Transverse colon (tissue), 4 donors: ENCODE measurements around the gene CRISPLD2. TPM values are rescaled to one million over a fixed set of nuclear protein-coding genes. Genes with fewer than 3 reads are reported as not detected.

Source experiments
- DNase-seq: peaks from one replicate; pipeline ENCODE4 v3.0.0-alpha.2; 2019
- H3K27ac ChIP-seq, 4 donors: fragments of 200-600 bp; sonication (generic); 2 replicates each; pipeline ENCODE4 v1.5.1; 2016 to 2018; ENCODE audit warnings: inconsistent platforms in 4 of 4
- H3K27me3 ChIP-seq: fragments of 200-600 bp; sonication (generic); 2 replicates; pipeline ENCODE4 v1.5.1; 2017; ENCODE audit warnings: inconsistent platforms
- H3K36me3 ChIP-seq, 4 donors: fragments of 200-600 bp; sonication (generic); 2 replicates each; pipeline ENCODE4 v1.5.1; 2017 to 2019; ENCODE audit warnings: inconsistent platforms in 4 of 4
- H3K4me1 ChIP-seq, 4 donors: fragments of 200-600 bp; sonication (generic); 2 replicates each; pipeline ENCODE4 v1.5.1; 2017 to 2020; ENCODE audit warnings: inconsistent platforms in 4 of 4
- H3K4me3 ChIP-seq, 4 donors: fragments of 200-600 bp; sonication (generic); 1 replicate in 1 of 4; 2 replicates in 3 of 4; pipeline versions ENCODE4 v1.5.1 to v1.6.1; 2017 to 2019; ENCODE audit warnings: inconsistent platforms in 4 of 4
- H3K9me3 ChIP-seq, 2 donors: fragments of 200-600 bp; sonication (generic); 2 replicates each; pipeline ENCODE4 v1.5.1; 2017 to 2019; ENCODE audit warnings: inconsistent platforms in 2 of 2
- CTCF ChIP-seq, 5 experiments: fragments of 200-600 bp in 3 of 5; fragments of 450-650 bp in 2 of 5; sonication (generic) in 3 of 5; IDR thresholded peaks; 1 replicate in 2 of 5; 2 replicates in 3 of 5; pipeline ENCODE4 v1.5.1; 2016 to 2017; ENCODE audit warnings: antibody characterized with exemption in 5 of 5, inconsistent platforms in 3 of 5, mild to moderate bottlenecking in 2 of 5, moderate library complexity in 1 of 5
- EP300 ChIP-seq: sonication (generic); formaldehyde crosslinking; IDR thresholded peaks from one replicate; pipeline ENCODE4 v1.6.1; 2017; ENCODE audit warnings: antibody characterized with exemption, low read depth
- POLR2A ChIP-seq: fragments of 450-650 bp; IDR thresholded peaks from one replicate; pipeline ENCODE4 v1.6.1; 2016; ENCODE audit warnings: antibody characterized with exemption, mild to moderate bottlenecking, moderate library complexity
- POLR2AphosphoS5 ChIP-seq, 3 donors: sonication (generic); formaldehyde crosslinking; IDR thresholded peaks; one replicate each; pipeline ENCODE4 v1.6.1; 2016; ENCODE audit warnings: antibody characterized with exemption in 3 of 3
- WGBS, 2 donors: methylation state at CpG; one replicate each; pipeline ENCODE4 v1.1.5; 2018; ENCODE audit warnings: low coverage in 1 of 2; 5-methylcytosine and 5-hydroxymethylcytosine counted together
- in situ Hi-C, 4 donors: fragments of 200-750 bp; cut with MboI; loops; one replicate each; pipeline versions ENCODE4 v1.15.0 to v1.15.1; 2017; ENCODE audit warnings: low sequenced_read_pairs in 3 of 4, low pct_ligation_motif_present in 1 of 4, low pct_unique_long_range_greater_than_20kb in 1 of 4
- intact Hi-C: fragments of 100-400 bp; cut with DNase I; formaldehyde crosslinking; loops from one replicate; pipeline ENCODE4 v1.15.1; 2023; ENCODE audit warnings: low total_unique reads
- total RNA-seq, 4 donors: library from RNA; depleted of rRNA; stranded (reverse); fragments of >200 nt; gene quantifications; one replicate each; pipeline ENCODE4 v1.1.0, GENCODE V29; 2016

CRISPLD2 gene
- total RNA-seq, 4 donors from 2014 or later, result 53.4 to 326 (median 71.0) TPM

DNA sequence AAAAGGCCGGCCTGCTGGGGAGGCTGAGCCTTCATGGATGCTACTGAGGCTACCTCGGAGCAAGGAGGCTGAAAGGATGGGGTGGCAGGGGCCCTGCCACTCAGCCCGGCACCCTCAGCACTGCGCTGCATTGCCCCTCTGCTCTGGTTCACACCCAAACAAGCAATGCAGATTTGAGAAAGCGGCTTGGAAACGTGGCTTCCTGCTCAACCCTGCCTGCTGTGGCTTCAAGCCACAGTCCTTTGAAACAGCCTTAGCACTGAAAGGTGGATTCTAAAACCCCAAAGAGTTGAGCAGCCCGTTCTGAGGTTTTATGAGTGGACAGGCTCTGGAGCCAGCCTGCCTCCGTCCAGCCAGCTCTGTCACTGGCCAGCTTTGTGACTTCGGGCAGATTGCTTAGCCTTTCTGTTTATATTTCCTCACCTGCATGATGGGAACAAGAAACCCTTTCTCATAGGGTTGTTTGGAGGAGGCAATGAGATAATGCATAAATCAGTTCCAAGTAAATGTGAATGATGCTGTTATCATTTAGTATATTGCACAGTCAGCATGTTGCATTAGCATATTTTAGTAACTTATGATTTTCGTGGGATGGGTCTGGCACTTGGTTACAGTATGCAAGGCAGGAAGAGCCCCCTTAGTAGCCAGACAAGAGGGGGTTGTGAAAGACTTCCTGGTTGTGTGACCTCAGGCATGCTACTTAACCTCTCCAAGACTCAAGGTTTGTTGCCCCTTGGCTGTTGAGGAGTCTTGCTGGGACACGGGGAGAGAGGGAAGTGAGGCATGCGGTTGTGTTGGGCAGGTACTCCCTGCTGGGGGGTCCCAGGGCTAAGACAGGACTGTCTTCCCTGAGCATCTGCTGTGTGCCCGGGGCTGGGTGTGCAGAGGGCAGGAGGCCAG is 23.6 kb downstream of the CRISPLD2 start:
- intact Hi-C loops (no loop called here), in situ Hi-C loops (no loop called here)
- DNase-seq, result no peak
- H3K27me3 ChIP-seq, result no peaks in the 10 kb centered on the region
- TF ChIP-seq POLR2AphosphoS5 (IDR thresholded peaks at IDR 0.05) (no peak), EP300 (no peak), POLR2A (no peak), CTCF (IDR thresholded peaks at IDR 0.05) (no peak)
- H3K36me3 ChIP-seq, result peaks cover 0 to 6% (median 0%) of the 10 kb centered on the region in 4 donors
- H3K27ac ChIP-seq, result peak overlapping the region; percentile 65 to 83 (median 74)
- no peaks in the 10 kb centered on the region for H3K9me3 ChIP-seq
- 45 to 74% methylated on average over 4 to 13 of the region's 13 CpGs for WGBS, 2 donors
- H3K4me3 ChIP-seq, result no peak overlapping the region
- H3K4me1 ChIP-seq, result peaks cover 0 to 27% (median 20%) of the 10 kb centered on the region in 4 donors

DNA sequence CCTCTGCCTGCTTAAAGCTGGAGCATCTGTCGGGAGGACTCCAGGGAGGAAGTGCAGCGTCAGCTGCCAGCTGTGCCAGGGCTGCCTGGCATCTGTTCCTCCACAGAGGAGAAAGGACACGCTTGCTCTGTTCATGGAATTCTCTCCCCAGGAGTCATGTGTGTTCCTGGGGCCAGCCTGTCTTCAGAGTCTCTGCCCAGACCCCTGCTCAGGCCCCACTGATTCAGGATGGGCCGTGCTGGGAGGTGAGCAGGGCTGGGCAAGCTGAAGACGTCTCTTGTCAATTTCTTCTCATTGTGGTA is 24.2 kb downstream of the CRISPLD2 start:
- intact Hi-C loops (no loop called here), in situ Hi-C loops (no loop called here)
- Histone ChIP-seq H3K9me3 (no peaks in the 10 kb centered on the region), H3K4me1 (peaks cover 0 to 25% (median 19%) of the 10 kb centered on the region in 4 donors), H3K27me3 (no peaks in the 10 kb centered on the region), H3K4me3 (no peak overlapping the region), H3K36me3 (peaks cover 0 to 8% (median 0%) of the 10 kb centered on the region in 4 donors), H3K27ac (peak overlapping the region; percentile 18 to 83 (median 70))
- WGBS, 2 donors, result 30% methylated on average over 5 of the region's 5 CpGs; no CpG with 5 or more reads in 1 of the 2 donors
- peak; percentile 60 for DNase-seq
- TF ChIP-seq POLR2AphosphoS5 (IDR thresholded peaks at IDR 0.05) (peak; percentile 57 to 82 (median 80)), POLR2A (no peak), EP300 (no peak)

DNA sequence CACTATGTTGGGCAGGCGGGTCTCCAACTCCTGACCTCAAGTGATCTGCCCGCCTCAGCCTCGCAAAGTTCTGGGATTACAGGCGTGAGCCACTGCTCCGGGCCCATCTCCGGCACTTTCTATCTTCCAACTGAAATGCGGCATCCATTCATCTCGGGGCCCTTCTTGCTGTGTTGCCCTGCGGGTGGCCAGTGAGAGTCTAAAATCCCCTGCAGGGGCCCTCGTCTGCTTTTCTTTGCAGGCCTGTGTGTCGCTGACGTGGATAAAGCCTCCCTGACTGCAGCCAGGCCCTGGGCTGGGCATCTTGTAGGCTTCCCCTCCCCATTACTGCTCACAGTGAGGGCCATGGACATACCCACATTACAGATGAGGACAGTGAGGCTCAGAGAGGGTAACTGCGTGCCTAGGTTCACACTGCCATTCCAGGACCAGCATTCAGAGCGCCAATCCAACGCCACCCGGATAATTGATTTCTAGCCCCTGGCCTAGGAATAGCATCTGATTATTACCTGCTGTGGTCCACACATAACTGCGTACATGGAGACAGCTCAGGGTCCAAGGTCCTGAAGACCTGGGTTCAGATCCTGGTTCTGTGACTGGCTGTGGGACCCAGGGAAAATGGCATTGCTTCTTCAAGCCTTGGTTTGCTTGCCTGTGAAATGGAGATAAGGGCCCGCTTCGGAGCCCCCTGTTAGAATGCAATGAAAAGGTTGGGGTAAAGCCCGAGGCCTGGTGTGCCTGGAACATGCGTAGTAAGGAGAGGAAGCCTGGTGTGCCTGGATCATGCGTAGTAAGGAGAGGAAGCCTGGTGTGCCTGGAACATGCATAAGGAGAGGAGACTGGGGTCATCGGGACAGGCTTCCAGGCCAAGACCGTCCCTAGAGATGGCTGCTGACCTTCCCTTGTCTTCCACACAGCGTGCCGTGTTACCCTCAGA is 25.0 kb downstream of the CRISPLD2 start:
- in situ Hi-C loops (no loop called here), intact Hi-C loops (no loop called here)
- Histone ChIP-seq H3K4me3 (no peak overlapping the region), H3K4me1 (peaks cover 0 to 25% (median 19%) of the 10 kb centered on the region in 4 donors), H3K27me3 (no peaks in the 10 kb centered on the region), H3K9me3 (no peaks in the 10 kb centered on the region), H3K27ac (peak overlapping the region in 2 of 4 donors; percentile 74 to 83), H3K36me3 (peaks cover 0 to 8% (median 0%) of the 10 kb centered on the region in 4 donors)
- 89 to 100% methylated on average over 2 to 26 of the region's 26 CpGs for WGBS, 2 donors
- TF ChIP-seq POLR2A (no peak), POLR2AphosphoS5 (IDR thresholded peaks at IDR 0.05) (no peak), EP300 (no peak), CTCF (IDR thresholded peaks at IDR 0.05) (no peak)
- DNase-seq, result no peak

DNA sequence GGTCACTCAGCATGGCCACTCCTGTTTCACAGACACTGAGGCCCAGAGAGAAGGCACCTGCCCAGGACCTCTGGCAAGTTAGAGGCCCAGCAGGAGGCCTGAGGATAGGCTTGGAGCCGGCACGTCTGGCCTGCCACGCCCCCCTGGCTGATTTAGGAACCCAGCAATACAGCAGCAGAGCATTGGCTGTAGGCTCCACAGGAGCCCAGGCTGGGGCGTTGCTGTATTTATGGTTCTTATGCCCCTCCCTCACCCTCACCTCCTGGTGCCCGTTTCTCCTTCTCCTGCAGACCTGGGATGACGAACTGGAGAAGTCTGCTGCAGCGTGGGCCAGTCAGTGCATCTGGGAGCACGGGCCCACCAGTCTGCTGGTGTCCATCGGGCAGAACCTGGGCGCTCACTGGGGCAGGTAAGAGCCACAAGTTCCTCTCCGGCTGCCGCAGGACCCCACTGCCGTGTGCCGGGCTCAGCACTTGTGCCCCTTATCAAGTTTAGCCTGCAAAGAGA is 25.8 kb downstream of the CRISPLD2 start:
- H3K4me1 ChIP-seq, result peaks cover 0 to 25% (median 19%) of the 10 kb centered on the region in 4 donors
- in situ Hi-C loops (no loop called here), intact Hi-C loops (no loop called here)
- no peaks in the 10 kb centered on the region for H3K27me3 ChIP-seq
- TF ChIP-seq POLR2A, result no peak
- TF ChIP-seq POLR2AphosphoS5 (IDR thresholded peaks at IDR 0.05), result peak in 1 of 3 donors; percentile 3
- peaks cover 0 to 8% (median 0%) of the 10 kb centered on the region in 4 donors for H3K36me3 ChIP-seq
- DNase-seq, result peak; percentile 45
- no peaks in the 10 kb centered on the region for H3K9me3 ChIP-seq
- H3K4me3 ChIP-seq, result no peak overlapping the region
- peak overlapping the region in 1 of 4 donors; percentile 6 for H3K27ac ChIP-seq
- 86% methylated on average over 10 of the region's 14 CpGs; no CpG with 5 or more reads in 1 of the 2 donors for WGBS, 2 donors
